NCI-H146 treated with DMSO at 0.1 percent for 48 hours (cell line): ENCODE results near the gene TAS2R10.
"Not testable (repeated sequence)": the region's sequence is repeated elsewhere in the genome, so short reads cannot be mapped to it uniquely, and the experiment has no call there.

Experiments
- DNase-seq: peaks from one replicate; lab custom pipeline; 2025; ENCODE audit not compliant: unreplicated experiment; lab: John Stamatoyannopoulos, UW

The TAS2R10 gene, protein sequence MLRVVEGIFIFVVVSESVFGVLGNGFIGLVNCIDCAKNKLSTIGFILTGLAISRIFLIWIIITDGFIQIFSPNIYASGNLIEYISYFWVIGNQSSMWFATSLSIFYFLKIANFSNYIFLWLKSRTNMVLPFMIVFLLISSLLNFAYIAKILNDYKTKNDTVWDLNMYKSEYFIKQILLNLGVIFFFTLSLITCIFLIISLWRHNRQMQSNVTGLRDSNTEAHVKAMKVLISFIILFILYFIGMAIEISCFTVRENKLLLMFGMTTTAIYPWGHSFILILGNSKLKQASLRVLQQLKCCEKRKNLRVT

DNA sequence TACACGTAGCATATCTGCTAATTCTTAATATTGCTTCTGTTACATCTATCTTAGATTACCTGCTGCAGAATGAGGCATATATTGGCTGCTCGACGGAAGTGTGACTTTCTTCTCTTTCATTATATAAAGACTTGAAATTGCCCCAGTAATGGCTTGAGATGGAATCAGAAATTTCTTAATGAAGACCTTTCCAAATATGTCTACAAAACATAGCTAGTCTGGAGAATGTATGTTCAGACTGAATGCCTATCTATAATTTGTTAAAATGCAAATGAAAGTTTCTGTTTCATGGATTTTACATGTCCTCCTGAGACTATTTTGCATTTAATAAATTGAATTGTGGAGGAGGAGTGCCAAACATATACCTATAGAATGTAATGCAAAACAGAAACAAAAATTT, at the start of gene TAS2R10:
TSS of gene TAS2R10 (minus strand) at position 101 of the 400 bp plus-strand sequence. CDS start at position 12, 89 bp downstream.
- no peak for DNase-seq

DNA sequence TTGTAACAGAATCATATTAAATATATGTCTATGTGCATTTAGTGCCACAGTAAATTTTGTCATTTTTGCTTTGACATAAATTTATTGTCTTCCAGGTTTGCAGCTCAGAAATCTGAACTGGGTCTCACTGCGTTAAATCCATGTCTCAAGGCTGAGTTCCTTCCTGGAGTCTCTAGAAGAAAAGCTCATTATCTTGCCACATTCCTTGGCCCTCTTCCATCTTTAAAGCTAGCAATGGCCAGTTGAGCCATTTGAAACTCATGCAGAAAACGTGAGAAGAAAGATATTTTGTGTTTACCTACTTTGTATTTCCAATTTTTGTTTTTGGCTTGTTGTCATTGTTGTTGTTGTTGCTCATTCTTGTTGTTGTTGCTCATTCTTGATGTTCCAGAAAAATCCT, 47.2 kb upstream of the TAS2R10 start:
- no peak for DNase-seq

DNA sequence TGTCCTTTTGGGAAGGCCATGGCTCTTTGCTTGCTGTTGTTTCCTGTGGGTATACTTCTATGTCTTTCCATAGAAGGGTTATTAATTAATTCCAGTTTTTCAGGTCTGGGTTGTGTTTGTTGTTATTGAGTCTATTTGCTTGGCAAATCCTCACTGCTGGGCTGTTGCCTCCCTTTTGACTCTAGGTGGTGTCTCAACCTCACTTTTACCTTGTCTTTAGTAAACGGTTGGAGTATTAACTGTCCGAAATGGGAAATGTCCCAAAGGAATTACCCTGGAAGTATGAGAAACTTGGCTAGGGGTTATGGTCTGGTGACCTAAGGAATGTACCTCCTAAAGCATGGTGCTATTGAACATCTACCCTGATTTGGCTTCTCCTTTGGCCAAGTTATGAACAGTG, 41.2 kb upstream of the TAS2R10 start:
- DNase-seq = no peak

DNA sequence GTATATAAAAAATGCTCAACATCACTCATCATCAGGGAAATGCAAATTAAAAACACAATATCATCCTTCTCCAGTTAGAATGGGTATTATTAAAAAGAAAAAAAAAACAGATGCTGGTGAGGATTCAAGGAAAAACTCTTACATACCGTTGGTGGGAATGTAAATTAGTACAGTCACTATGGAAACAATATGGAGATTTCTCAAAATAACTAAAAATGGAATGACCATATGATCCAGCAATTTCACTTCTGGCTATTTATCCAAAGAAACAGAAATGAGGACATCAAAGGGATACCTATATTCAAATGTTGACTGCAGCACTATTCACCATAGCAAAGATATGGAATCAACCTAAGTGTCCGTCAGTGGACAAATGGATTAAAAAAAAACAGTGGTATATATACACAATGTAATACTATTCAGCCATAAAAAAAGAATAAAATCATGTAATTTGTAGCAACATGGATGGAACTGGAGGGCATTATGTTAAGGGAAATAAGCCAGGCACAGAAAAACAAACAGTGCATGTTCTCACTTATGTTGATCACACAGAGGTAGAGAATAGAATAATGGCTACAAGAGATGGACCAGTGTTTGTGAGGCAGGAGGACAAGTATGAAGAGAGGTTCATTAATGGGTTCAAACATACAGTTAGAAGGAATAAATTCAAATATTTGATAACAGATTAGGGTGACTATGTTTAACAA, 37.5 kb upstream of the TAS2R10 start:
- DNase-seq = no peak

DNA sequence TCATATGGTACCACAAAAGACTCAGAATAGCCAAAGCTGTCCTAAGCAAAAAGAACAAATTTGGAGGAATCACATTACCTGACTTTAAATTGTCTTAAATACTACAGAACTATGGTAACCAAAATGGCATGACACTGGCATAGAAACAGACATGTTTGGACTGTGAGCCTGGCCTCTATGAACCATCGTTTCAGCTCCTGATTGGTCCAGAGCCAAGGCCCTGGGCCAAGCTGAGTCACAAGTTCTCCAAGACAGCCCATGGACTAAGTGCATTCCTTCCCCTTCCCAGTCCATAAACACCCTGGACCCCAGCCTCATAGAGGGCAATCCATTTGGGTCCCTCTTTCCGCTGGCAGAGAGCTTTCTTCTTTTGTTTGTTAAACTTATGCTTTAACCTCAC, 35.2 kb upstream of the TAS2R10 start:
- DNase-seq = no peak

DNA sequence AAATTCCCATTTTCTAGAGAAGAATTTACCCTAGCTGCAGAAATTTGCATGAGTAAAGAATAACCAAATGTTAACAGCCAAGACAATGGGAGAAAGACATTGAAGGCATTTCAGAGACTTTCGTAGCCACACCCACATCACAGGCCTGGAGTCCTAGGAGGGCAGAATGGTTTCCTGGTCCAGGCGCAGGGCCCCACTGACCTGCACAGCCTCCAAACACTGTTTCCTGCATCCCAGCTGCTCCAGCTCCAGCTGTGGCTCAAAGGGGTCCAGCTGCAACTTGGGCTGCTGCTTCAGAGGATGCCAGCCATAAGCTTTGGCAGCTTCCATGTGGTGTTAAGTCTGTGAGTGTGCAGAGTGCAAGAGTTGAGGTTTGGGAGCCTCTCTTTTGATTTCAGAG, 29.6 kb upstream of the TAS2R10 start:
- DNase-seq = no peak

DNA sequence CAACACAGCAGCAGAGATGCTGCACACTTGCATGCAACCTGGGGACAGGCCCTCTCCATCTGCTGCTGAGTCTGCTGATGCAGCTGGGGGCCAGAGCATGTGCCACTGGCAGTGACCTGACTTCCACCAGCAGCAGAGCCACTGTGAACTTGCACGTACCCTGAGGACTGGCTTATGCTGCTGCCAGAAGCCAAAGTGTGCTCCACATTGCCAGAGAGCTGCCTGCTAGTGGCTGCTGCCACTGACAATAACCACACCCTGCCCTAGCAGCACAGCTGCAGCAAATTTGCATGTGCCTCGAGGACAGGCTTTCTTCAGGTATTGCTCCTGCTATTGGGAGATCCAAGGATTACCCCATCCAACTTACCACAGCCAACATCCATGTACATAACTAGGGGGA, 27.6 kb upstream of the TAS2R10 start:
- DNase-seq = no peak

DNA sequence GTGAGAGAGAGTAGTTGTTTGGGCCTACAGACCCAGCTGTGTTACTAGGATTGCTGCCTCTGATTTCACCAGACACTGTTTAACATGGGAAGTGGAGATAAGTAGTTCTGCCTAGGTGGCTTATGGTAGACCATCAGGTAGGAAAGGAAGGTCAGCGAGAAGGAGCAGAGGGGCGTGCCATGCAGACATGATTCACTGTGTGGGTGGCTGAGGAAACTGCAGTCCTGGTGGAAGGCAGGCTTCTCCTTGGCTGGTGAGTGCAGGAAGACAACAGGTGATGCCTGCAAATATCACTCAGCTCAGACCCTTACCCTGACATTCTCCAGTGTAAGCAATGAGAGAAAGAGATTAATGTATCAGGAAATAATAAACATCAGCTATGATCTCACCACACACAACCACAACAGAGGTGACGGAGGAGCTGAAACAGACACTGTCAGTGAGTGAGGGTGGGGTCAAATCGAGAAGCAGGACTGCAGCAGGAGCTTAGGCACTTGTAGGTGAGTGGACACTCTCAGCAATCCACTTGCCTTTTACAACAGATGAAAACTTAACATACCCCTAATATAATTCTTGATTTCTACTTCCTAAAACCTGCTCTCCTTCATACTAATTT, 25.2 kb upstream of the TAS2R10 start:
- DNase-seq = no peak

DNA sequence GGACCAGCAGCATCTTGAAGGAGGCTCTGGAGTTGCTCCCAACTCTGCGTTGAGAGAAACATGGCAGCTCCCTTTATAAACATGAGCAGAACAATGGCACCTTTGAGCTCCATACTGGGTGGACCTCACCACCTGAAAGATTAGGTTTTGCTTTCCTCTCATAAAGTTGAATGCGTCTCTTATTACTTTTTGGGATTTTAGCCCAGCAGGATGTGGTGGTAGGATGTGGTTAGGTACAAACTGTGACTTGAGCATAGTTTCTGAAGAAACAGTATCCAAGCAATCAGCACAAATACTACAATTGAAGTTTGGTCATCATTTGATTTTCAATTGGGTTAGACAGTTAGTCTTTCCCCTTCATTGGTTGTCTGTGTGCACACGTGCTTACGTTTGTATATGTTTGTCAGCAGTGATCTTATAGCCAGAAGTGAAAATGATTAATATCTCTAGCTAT, 23.3 kb upstream of the TAS2R10 start, which contains the start of gene PRR4:
TSS of gene PRR4 (minus strand) at position 51 of the 454 bp plus-strand sequence. CDS start at position 13, 38 bp downstream.
- DNase-seq = no peak

DNA sequence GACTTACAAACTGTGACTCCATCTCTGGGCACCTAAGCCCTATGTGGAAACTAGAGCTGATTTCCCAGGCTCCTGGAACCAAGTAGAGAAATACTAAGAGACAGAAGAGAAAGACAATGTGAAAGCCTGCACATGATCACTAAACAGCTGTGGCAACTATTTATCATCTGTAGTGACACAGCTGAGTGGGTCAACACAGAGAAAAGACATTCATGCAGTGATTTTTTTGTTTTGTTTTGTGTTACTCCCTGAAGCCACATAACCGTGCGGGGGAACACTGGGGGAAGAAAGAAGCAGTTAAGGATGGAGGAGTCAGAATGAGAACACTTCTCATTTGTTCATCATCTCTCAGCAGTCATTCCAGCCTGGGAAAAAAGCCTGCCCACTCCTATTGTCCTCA, 21.6 kb upstream of the TAS2R10 start:
- DNase-seq = no peak

DNA sequence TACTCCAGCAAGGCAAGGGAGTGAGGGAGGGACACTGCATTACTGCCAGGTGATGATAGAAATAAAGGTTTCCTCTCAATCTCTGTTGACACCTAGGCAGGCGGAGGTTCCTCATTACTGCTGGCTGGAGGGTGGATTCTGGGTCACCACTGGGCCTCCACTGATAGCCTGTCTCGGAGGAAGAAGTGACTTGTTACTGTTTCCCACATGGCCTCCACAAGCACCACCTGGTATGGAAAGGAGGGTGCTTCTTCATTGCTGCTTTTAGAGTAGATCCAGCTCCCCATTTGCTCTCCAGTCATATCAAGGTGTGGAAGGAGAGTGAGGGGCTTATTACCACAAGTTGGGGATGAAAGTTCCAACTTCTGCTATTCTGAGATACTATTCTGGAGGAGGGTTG, 16.7 kb upstream of the TAS2R10 start:
- DNase-seq = no peak

DNA sequence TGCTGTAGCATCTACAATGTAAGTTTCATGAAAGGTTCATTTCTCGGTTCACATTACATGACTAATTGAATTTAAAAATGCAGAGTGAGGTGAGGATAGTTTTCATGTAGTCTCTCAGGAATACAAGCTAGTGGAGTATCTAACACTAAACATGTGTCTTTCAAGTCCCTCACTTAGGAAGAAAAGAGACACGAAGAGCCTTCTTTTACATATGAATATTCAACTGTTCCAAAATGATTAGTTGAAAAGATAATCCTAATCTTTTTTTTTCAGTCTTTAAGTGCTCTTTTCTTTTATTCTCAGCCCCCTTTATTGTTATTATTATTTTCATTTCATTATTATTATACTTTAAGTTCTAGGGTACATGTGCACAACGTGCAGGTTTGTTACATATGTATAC, 12.3 kb upstream of the TAS2R10 start:
- DNase-seq = no peak

DNA sequence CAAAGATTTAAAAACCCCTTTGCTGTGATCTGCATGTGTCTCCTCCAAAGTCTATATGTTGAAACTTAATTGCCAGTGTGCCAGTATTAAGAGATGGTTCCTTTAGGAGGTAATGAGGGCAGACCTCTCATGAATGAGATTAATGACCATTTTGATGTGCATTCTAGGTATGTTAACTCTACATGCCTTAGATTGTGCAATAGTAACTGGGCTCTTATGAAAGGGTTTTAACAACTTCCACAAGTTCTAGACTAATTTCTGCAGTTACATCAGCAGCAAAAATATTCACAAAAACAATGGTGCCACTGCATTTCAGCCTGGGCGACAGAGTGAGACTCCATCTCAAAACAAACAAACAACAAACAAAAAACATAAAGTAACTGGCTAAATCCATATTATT, 3.8 kb upstream of the TAS2R10 start:
- no peak for DNase-seq

DNA sequence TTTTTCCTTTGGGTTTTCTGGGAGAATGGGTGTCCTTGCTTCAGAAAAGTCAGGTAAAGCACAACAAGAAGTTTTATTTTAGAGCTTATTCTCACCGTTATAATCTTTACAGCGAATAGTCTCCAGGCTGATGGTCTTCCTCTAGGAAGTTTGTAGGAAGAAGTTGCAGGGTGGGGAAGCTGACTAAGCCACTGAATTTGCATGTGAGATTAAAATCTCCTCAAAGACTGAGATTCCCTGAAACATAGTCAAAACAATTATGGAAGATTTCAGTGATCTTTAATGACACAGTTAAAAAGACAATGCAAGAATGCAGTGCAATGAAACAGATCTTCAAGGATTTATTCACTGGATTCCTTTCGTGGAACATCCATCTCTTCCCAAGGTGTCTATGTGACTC, 1.2 kb downstream of the TAS2R10 start:
- DNase-seq = no peak

DNA sequence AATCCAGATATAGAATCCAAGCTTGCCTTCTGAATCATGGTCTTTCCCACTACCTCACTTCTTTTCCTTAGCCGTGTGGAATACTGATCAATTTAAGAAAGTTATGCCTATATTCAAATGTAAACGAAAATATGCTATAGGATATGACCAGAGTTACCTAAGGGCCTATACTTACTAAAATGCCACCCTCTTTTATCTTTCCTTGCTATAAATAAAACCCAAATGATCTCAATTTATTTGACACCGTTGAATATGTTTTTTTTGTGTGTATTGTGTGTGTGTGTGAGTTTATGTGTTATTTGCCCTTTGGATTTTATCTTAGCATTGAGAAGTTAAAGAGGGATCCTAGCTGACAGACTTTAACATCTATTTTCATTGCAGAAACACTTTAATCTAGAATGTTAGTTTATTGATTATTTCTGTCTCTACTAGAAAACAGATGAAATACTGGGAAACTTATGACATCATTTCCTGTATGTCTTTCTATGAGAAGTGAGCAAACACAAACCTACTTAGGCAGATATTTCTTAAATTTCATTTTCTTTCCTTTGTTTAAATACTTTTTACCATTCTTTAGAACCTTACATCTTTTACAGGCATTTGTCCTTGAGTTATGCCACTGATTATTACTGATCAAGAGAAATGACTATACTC, 14.1 kb downstream of the TAS2R10 start:
- DNase-seq = no peak

DNA sequence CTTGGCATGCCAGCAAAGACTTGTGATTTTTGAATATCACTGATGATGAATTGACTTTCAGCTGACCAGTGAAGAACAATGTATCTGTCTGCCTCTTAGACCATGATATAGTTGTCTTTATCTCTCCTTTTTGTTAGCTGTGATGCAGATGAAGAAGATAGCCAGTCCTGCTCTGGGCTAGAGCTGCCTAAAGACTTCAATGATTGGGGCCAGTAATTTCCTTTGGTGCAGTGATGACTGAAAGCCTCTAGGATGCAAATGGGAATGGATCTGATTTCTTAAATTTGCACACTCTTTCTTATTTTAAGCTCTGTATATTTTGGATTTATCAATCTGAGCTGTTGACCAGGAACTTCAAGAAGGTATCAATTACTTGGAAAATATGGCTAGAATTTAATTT, 16.1 kb downstream of the TAS2R10 start, which contains the start of gene TAS2R9:
TSS of gene TAS2R9 (minus strand) at position 101 of the 400 bp plus-strand sequence. CDS start at position 8, 93 bp downstream.
- no peak for DNase-seq

DNA sequence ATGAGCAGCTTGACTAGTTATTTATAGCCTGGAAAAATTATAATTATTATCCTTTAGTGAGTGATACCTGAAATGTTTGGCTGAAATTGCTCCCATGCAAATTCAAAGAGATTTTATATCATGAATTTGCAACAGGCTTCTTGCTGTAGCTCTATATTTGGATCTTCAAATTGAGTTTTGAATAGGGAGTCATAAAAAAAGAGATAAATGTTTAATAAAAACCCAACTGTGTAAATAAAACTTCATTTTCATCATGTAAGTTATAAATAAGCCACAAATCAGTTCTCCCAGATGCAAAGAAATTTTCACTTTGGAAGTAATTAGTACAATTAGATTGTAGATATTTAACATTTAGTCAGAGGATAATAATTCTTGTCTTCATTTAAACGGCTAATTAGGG, 19.0 kb downstream of the TAS2R10 start, which contains the start of gene TAS2R8:
TSS of gene TAS2R8 (minus strand) at position 101 of the 400 bp plus-strand sequence. CDS start 306 bp downstream, outside the sequence.
- DNase-seq = no peak

DNA sequence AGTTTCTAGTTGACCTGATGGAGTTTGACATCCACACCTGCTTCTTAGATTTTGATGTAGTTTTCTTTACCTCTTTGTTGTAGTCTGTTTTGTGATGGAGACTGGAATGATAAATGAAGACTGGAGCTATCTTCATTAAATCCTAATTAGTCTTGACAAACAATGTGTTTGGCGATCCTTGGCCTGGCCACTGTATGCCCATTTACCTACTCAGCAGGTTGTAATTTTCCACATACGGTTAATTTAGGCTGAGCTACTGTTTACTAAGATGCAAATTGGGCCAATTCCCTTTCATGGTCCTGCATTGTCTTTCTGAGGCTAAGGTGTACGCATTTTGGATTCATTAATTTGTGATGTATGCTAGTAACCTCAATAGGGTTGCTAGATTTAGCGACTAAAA, 23.6 kb downstream of the TAS2R10 start, which contains the start of gene TAS2R7:
TSS of gene TAS2R7 (minus strand) at position 41 of the 400 bp plus-strand sequence. CDS start 57 bp downstream, outside the sequence.
- DNase-seq = peak; percentile 44

DNA sequence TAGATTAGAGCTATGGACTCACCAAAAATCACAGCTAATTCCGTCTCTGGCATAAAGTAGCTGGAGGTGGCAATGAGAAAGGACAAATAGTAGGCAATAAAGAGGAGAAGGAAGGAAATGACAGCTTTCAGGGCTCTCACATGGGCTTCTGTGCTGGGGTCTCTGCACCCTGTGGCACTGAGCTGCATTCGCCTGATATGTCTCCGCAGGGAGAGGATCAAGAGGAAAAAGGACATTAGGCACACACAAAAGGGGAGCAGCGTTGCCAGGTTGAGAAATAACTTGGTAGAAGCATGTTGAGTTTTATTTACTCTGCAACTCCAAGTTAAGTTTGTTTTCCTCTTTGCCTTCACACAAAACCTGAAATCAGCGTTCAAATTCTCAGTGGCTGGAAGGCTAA, 24.4 kb downstream of the TAS2R10 start:
- DNase-seq = no peak

DNA sequence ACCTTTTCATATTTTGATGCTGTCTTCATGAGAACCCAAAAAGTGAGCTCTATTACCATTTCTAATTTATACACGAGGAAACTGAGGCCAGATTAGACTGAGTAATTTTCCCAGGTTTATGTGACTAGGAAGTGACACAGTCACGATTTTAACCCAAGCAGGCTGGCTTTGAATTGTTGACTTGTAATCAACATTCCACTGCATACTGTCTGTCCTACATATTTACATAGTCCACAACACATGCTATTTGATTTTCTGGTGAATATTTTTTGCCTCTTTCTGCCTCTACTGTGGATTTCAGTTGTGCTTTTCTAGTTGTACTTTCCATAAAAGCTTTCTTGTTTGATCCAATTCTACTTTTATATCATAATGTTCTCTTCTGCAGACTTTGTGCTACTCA, 31.9 kb downstream of the TAS2R10 start:
- no peak for DNase-seq

DNA sequence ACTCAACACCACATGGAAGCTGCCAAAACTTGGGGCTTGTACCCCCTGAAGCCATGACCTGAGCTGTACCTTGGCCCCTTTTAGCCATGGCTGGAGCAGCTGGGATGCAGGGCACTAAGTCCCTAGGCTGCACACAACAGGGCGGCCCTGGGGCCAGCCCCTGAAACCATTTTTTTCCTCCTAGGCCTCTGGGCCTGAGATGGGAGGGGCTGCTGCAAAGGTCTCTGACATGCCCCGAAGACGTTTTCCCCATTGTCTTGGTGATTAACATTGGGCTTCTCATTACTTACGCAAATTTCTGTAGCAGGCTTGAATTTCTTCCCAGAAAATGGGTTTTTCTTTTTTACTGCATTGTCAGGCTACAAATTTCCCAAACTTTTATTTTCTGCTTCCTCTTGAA, 34.4 kb downstream of the TAS2R10 start:
- not testable (repeated sequence) for DNase-seq
